Tibial nerve (tissue), 4 donors: Measurements from ENCODE around the gene MRPL51. TPM values are rescaled to one million over a fixed set of nuclear protein-coding genes. Genes with fewer than 3 reads are reported as not detected.

ENCODE experiments used
- DNase-seq, 2 donors: peaks; one replicate each; pipeline ENCODE4 v3.0.0-alpha.2; 2019; ENCODE audit warnings: low spot score in 2 of 2
- H3K27ac ChIP-seq, 4 donors: fragments of 200-600 bp; sonication (generic) in 3 of 4; one replicate each; pipeline ENCODE4 v1.5.1; 2017 to 2019; ENCODE audit warnings: mild to moderate bottlenecking in 1 of 4
- H3K27me3 ChIP-seq, 2 donors: fragments of 200-600 bp; sonication (generic) in 1 of 2; one replicate each; pipeline versions ENCODE4 v1.5.1 to v1.6.0; 2017 to 2019
- H3K36me3 ChIP-seq, 3 donors: fragments of 200-600 bp; sonication (generic); one replicate each; pipeline ENCODE4 v1.5.1; 2018 to 2019
- H3K4me1 ChIP-seq, 4 donors: fragments of 200-600 bp; sonication (generic) in 3 of 4; one replicate each; pipeline ENCODE4 v1.5.1; 2017 to 2019
- H3K4me3 ChIP-seq, 4 donors: fragments of 200-600 bp; sonication (generic) in 3 of 4; one replicate each; pipeline ENCODE4 v1.5.1; 2017 to 2019; ENCODE audit warnings: mild to moderate bottlenecking in 1 of 4, moderate library complexity in 1 of 4
- H3K9me3 ChIP-seq, 4 donors: fragments of 200-600 bp; sonication (generic) in 3 of 4; one replicate each; pipeline ENCODE4 v1.5.1; 2017 to 2019
- CTCF ChIP-seq, 5 experiments: fragments of 200-600 bp in 3 of 5; fragments of 450-650 bp in 2 of 5; sonication (generic) in 3 of 5; IDR thresholded peaks; one replicate each; pipeline ENCODE4 v1.5.1; 2016 to 2019; ENCODE audit warnings: antibody characterized with exemption in 5 of 5, mild to moderate bottlenecking in 3 of 5, moderate library complexity in 2 of 5
- EP300 ChIP-seq, 2 donors: sonication (generic); formaldehyde crosslinking; IDR thresholded peaks; one replicate each; pipeline ENCODE4 v1.6.1; 2017; ENCODE audit warnings: antibody characterized with exemption in 2 of 2, mild to moderate bottlenecking in 1 of 2
- POLR2A ChIP-seq, 2 donors: fragments of 450-650 bp; IDR thresholded peaks; one replicate each; pipeline ENCODE4 v1.6.1; 2017; ENCODE audit warnings: antibody characterized with exemption in 2 of 2, mild to moderate bottlenecking in 2 of 2, moderate library complexity in 2 of 2
- WGBS, 2 donors: methylation state at CpG; one replicate each; pipeline ENCODE4 v1.1.5; 2018; 5-methylcytosine and 5-hydroxymethylcytosine counted together
- total RNA-seq, 4 donors: library from RNA; depleted of rRNA; stranded (reverse); fragments of >200 nt; gene quantifications; one replicate each; pipeline ENCODE4 v1.1.0, GENCODE V29; 2016

Gene MRPL51
- total RNA-seq, 4 donors from 2014 or later = 47.4 to 127 (median 89.0) TPM

GRCh38 chr12:6458281-6459003 is 34.6 kb downstream of the MRPL51 start:
- peaks cover 0 to 90% (median 22%) of the 10 kb centered on the region in 3 donors for H3K36me3 ChIP-seq
- no peak for DNase-seq

GRCh38 chr12:6457220-6457945 is 35.7 kb downstream of the MRPL51 start:
- 84 to 86% methylated on average over 5 to 12 of the region's 12 CpGs for WGBS, 2 donors
- no peak for DNase-seq
- peaks cover 0 to 79% (median 22%) of the 10 kb centered on the region in 3 donors for H3K36me3 ChIP-seq

More at GRCh38 chr12:6458281-6459003, 34.6 kb downstream of the MRPL51 start:
- TF ChIP-seq CTCF (IDR thresholded peaks at IDR 0.05) (no peak), POLR2A (IDR thresholded peaks at IDR 0.05) (no peak), EP300 (IDR thresholded peaks at IDR 0.05) (no peak)
- Histone ChIP-seq H3K27ac (no peak overlapping the region), H3K4me3 (no peak overlapping the region), H3K27me3 (no peaks in the 10 kb centered on the region), H3K4me1 (peaks cover 0 to 23% (median 15%) of the 10 kb centered on the region in 4 donors), H3K9me3 (no peaks in the 10 kb centered on the region)
- 92 to 93% methylated on average over 14 of the region's 14 CpGs for WGBS, 2 donors

GRCh38 chr12:6452944-6453630 is 40.0 kb downstream of the MRPL51 start:
- 41 to 52% methylated on average over 15 to 16 of the region's 17 CpGs for WGBS, 2 donors
- DNase-seq = no peak
- H3K4me3 ChIP-seq = peak overlapping the region; percentile 39 to 76 (median 62)
- no peaks in the 10 kb centered on the region for H3K9me3 ChIP-seq
- peaks cover 0 to 28% (median 21%) of the 10 kb centered on the region in 4 donors for H3K4me1 ChIP-seq
- TF ChIP-seq EP300 (IDR thresholded peaks at IDR 0.05) = peak in 1 of 2 donors; percentile 15
- no peak for TF ChIP-seq CTCF (IDR thresholded peaks at IDR 0.05)
- TF ChIP-seq POLR2A (IDR thresholded peaks at IDR 0.05) = no peak
- H3K27me3 ChIP-seq = no peaks in the 10 kb centered on the region
- H3K27ac ChIP-seq = peak overlapping the region; percentile 88 to 99 (median 92)
- peaks cover 0 to 40% (median 12%) of the 10 kb centered on the region in 3 donors for H3K36me3 ChIP-seq

More at GRCh38 chr12:6457220-6457945, 35.7 kb downstream of the MRPL51 start:
- peaks cover 0 to 27% (median 24%) of the 10 kb centered on the region in 4 donors for H3K4me1 ChIP-seq
- TF ChIP-seq CTCF (IDR thresholded peaks at IDR 0.05) (no peak), POLR2A (IDR thresholded peaks at IDR 0.05) (no peak), EP300 (IDR thresholded peaks at IDR 0.05) (no peak)
- H3K4me3 ChIP-seq = no peak overlapping the region
- no peak overlapping the region for H3K27ac ChIP-seq
- no peaks in the 10 kb centered on the region for H3K27me3 ChIP-seq
- no peaks in the 10 kb centered on the region for H3K9me3 ChIP-seq

GRCh38 chr12:6452245-6452943 is 40.7 kb downstream of the MRPL51 start:
- peaks cover 0 to 28% (median 21%) of the 10 kb centered on the region in 4 donors for H3K4me1 ChIP-seq
- 6 to 9% methylated on average over 9 of the region's 9 CpGs for WGBS, 2 donors
- DNase-seq = peak in 1 of 2 donors; percentile 33
- H3K4me3 ChIP-seq = peak overlapping the region; percentile 39 to 76 (median 62)
- no peaks in the 10 kb centered on the region for H3K9me3 ChIP-seq
- H3K27me3 ChIP-seq = no peaks in the 10 kb centered on the region
- TF ChIP-seq CTCF (IDR thresholded peaks at IDR 0.05) (no peak), EP300 (IDR thresholded peaks at IDR 0.05) (no peak), POLR2A (IDR thresholded peaks at IDR 0.05) (no peak)
- peak overlapping the region; percentile 88 to 99 (median 92) for H3K27ac ChIP-seq
- H3K36me3 ChIP-seq = peaks cover 0 to 40% (median 5%) of the 10 kb centered on the region in 3 donors
